IPS DF 6.9 (cell line): ENCODE results near the gene GABRG3.

ENCODE experiments used
- DNase-seq: peaks from one replicate; pipeline ENCODE4 v3.0.0-alpha.2; 2013; ENCODE audit warnings: low read depth, low spot score
- H3K27ac ChIP-seq: one replicate; pipeline ENCODE4 v1.5.1; 2013; ENCODE audit warnings: low read length, control low read depth
- H3K27me3 ChIP-seq: 2 replicates; pipeline ENCODE4 v1.6.1; 2013; ENCODE audit warnings: mild to moderate bottlenecking, low read length; ENCODE audit not compliant: control insufficient read depth, insufficient read depth
- H3K36me3 ChIP-seq: 2 replicates; pipeline ENCODE4 v1.6.1; 2013; ENCODE audit warnings: low read length; ENCODE audit not compliant: control insufficient read depth, insufficient read depth
- H3K4me1 ChIP-seq: 2 replicates; pipeline ENCODE4 v1.6.1; 2013; ENCODE audit warnings: low read length; ENCODE audit not compliant: control insufficient read depth, insufficient read depth
- H3K4me3 ChIP-seq: 2 replicates; pipeline ENCODE4 v1.5.1; 2013; ENCODE audit warnings: mild to moderate bottlenecking, low read length
- H3K9me3 ChIP-seq: 2 replicates; pipeline ENCODE4 v1.6.1; 2013; ENCODE audit warnings: low read length, inconsistent platforms; ENCODE audit not compliant: control insufficient read depth, insufficient read depth
- WGBS: extraction: QIAGEN DNeasy Blood & Tissue Kit; methylation state at CpG from one replicate; pipeline ENCODE4 v1.1.7; 2013; ENCODE audit warnings: mixed read lengths, missing lambda C conversion rate; ENCODE audit not compliant: insufficient read length, insufficient coverage; 5-methylcytosine and 5-hydroxymethylcytosine counted together

The GABRG3 gene

DNA sequence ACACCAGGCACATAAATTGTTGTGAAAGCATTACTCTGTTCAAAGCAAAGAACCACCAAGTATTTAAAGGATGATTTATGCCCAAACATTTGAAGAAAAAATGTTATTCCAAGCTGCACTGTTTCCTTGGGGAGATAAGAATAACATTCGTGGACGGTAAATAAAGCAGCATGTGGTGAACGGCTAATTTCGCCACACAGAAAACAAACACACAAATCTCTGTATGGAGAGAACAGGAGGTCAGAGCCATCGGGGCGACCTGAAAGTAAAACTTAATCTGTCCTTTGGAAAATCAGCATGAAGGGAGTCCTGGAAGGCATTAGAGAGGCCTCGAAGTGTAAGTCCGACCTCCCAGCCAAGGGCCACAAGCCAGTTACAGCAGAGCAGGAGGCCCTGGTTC lies 27.1 kb upstream of the GABRG3 start:
- no peak overlapping the region for H3K4me3 ChIP-seq
- H3K9me3 ChIP-seq: no peaks in the 10 kb centered on the region
- DNase-seq: no peak
- H3K4me1 ChIP-seq: no peaks in the 10 kb centered on the region
- WGBS: no CpG with 5 or more reads among the region's 8 CpGs
- no peak overlapping the region for H3K27ac ChIP-seq
- no peaks in the 10 kb centered on the region for H3K27me3 ChIP-seq
- no peaks in the 10 kb centered on the region; the same call in 1 of the 2 replicates for H3K36me3 ChIP-seq

DNA sequence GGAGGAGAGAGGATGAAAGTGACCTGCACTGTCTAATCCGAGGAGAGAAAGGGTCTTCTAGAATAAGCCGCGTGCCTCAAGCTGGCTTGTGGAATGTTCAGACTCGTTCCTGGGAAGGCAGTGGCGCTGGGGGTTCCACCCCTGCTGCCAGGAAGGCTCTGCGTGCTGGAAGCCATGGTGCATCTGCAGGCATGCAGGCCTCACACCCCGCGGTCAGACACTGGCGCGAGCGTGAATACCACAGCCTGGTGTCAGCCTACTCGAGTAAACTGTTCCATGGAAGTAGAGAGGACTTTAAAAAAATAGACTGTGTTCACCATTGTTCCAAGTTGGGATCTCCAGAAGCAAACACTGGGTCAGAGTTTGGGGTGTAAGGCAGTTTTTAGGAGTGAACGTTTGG lies 25.9 kb upstream of the GABRG3 start:
- Histone ChIP-seq H3K4me3 (no peak overlapping the region), H3K9me3 (no peaks in the 10 kb centered on the region), H3K4me1 (no peaks in the 10 kb centered on the region), H3K36me3 (no peaks in the 10 kb centered on the region; the same call in 1 of the 2 replicates), H3K27ac (no peak overlapping the region), H3K27me3 (no peaks in the 10 kb centered on the region)
- no peak for DNase-seq
- WGBS: no CpG with 5 or more reads among the region's 13 CpGs

DNA sequence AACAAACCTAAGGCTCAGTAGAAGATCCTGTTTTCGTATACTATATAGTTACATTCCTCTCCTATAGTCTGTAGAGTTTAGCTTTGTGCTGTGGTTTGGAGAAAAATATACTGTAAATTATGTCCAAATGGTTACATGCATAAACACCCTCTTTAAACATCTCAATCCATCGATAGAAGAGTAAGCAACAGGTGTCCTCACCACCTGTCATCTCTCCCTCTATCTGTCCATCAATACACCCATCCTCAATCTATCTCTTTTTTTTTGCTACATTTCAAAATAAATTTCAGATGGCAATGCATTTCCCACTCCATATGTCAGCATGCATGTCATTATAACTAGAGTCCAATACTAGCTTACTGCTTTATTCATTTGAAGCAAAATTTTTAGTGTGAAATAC lies 21.0 kb upstream of the GABRG3 start:
- Histone ChIP-seq H3K27ac (no peak overlapping the region), H3K4me1 (no peaks in the 10 kb centered on the region), H3K27me3 (no peaks in the 10 kb centered on the region), H3K9me3 (no peaks in the 10 kb centered on the region), H3K36me3 (no peaks in the 10 kb centered on the region; the same call in 1 of the 2 replicates), H3K4me3 (no peak overlapping the region)
- WGBS: no CpG with 5 or more reads among the region's 2 CpGs
- DNase-seq: no peak

- H3K4me3 ChIP-seq: no peak overlapping the region
- no peaks in the 10 kb centered on the region for H3K27me3 ChIP-seq
- no peak overlapping the region for H3K27ac ChIP-seq
- no CpG with 5 or more reads among the region's 2 CpGs for WGBS
- no peak for DNase-seq
- H3K9me3 ChIP-seq: no peaks in the 10 kb centered on the region
- no peaks in the 10 kb centered on the region for H3K4me1 ChIP-seq
- H3K36me3 ChIP-seq: no peaks in the 10 kb centered on the region
These were observed 16.6 kb upstream of the GABRG3 start for GRCh38 chr15:26954403-26954802.

- peak; percentile 41 for DNase-seq
- Histone ChIP-seq H3K4me3 (peak overlapping the region; percentile 47; the same call in 1 of the 2 replicates), H3K9me3 (no peaks in the 10 kb centered on the region), H3K4me1 (no peaks in the 10 kb centered on the region), H3K27ac (no peak overlapping the region), H3K36me3 (no peaks in the 10 kb centered on the region), H3K27me3 (peaks cover 33% of the 10 kb centered on the region)
- WGBS: no CpG with 5 or more reads among the region's 48 CpGs
These were observed 3.2 kb upstream of the GABRG3 start for GRCh38 chr15:26967719-26968269.

GRCh38 chr15:26968806-26969205 lies 2.2 kb upstream of the GABRG3 start:
- Histone ChIP-seq H3K27ac (no peak overlapping the region), H3K4me3 (no peak overlapping the region), H3K27me3 (peaks cover 36% of the 10 kb centered on the region), H3K4me1 (no peaks in the 10 kb centered on the region), H3K36me3 (no peaks in the 10 kb centered on the region), H3K9me3 (no peaks in the 10 kb centered on the region)
- DNase-seq: no peak
- no CpG with 5 or more reads among the region's 2 CpGs for WGBS

DNA sequence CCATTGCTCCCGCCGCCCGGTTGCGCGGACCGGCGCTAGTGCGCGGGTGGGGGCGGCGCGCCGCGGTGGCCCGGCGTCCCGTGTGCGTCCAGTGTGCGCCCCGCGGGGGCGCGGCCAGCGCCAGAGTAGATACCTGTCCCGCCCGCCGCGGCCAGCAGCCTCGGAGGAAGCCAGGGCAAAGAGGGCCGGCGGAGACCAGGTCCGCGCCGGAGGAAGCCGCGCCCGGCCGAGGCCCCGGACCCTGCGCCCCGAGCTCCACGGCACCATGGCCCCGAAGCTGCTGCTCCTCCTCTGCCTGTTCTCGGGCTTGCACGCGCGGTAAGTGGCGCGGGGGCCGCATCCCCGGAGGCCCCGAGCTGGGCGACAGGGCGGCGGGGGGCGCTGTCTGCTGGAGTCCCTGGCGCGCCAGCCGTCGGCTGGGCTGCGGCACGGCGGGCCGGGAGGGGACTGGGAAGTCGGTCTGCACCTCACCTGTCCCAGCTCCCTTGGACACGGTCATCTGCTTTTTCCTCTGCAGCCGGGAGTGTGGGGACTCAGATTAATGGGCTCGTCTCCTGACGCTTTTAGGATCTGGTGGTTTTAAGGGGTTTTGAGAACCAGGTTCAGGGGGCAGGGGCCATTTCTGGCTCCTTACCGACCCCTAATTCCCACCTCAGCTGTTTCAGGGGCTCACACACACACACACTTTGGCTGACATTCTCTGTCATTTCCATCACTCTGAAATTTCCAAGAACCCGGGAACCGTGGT lies 464 bp downstream of the GABRG3 start:
- Histone ChIP-seq H3K27ac (no peak overlapping the region), H3K27me3 (peaks cover 36% of the 10 kb centered on the region)
- WGBS: no CpG with 5 or more reads among the region's 72 CpGs

DNA sequence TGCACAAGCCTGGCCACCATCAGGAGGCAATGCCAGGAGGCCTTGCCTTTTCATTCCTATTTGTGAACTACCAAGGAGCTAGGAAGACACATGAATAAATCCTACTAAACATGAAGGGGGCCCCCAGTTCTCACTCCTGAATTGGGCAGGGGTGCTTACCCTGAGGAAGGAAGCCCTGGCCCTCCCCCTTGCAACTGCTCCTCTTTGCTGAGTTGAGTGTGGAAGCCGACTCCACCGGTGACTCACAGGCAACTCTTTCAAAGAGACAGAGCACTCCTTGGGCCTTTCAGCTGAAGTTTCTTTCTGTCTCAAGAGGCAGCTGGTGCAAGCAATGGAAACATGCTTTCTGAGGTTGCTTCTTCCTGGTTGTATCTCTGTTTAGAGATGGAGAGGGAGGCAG lies 1.7 kb downstream of the GABRG3 start:
- Histone ChIP-seq H3K36me3 (no peaks in the 10 kb centered on the region), H3K4me1 (no peaks in the 10 kb centered on the region), H3K9me3 (no peaks in the 10 kb centered on the region), H3K27ac (no peak overlapping the region), H3K4me3 (no peak overlapping the region), H3K27me3 (peaks cover 33% of the 10 kb centered on the region)
- no CpG with 5 or more reads among the region's 2 CpGs for WGBS
- no peak for DNase-seq

More for the DNA sequence above, 464 bp downstream of the GABRG3 start:
- H3K4me1 ChIP-seq: no peaks in the 10 kb centered on the region
- peak overlapping the region; percentile 64; the same call in 1 of the 2 replicates for H3K4me3 ChIP-seq
- no peaks in the 10 kb centered on the region for H3K9me3 ChIP-seq
- no peak for DNase-seq
- H3K36me3 ChIP-seq: no peaks in the 10 kb centered on the region

DNA sequence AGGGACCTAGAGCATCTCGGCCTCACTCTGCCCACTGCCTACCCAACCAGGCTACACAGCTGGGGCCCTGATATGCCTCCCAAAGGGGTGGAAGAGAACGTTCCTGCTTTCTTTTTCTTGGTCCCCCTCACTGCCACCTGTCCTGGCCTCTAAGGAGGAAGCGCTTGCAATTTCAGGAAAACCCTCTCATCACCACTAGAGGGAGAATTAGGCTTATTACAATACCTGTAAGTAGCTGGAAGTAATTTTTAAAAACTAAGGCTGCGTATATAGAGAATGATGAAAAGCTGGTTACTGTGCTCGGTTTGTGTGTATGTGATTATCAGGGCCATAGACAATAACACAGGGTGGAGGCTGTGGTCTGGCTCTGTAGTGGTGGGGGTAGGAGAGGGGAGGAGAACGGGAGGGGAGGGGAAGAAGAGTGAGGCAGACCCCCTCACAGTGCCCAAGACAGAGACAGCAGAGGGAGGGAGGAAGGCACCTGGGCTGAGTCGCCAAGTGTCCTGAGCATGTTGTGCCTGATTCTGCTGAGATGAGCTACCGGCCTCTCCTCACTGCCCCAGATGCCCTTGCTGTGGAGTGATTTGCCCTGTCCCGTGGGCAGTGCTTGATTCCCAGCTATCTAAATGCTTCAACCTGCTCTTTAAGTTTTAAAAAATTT lies 3.3 kb downstream of the GABRG3 start:
- DNase-seq: no peak
- Histone ChIP-seq H3K27ac (no peak overlapping the region), H3K4me3 (no peak overlapping the region), H3K36me3 (no peaks in the 10 kb centered on the region), H3K9me3 (no peaks in the 10 kb centered on the region), H3K27me3 (peaks cover 29% of the 10 kb centered on the region), H3K4me1 (no peaks in the 10 kb centered on the region)
- no CpG with 5 or more reads among the region's 9 CpGs for WGBS

DNA sequence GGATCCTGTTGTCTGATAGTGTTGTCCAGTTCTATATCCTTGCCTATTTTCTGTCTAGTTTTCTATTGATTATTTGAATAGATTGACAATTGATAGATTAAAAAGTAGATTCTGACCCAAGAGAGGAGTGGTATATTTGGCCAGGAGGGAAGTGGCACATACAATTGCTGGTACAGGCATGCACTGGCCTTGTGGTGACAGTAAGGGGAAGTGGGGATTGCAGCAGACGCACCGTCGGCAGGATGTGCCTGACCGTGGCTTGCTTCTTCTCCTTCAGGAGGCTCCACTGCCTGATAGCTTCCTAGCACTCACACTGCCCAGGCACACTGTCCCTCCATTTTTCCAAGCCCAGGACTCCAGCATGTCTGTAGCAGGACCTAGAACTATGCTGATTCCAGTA lies 10.5 kb downstream of the GABRG3 start:
- Histone ChIP-seq H3K4me3 (no peak overlapping the region), H3K9me3 (no peaks in the 10 kb centered on the region), H3K27me3 (no peaks in the 10 kb centered on the region), H3K36me3 (no peaks in the 10 kb centered on the region), H3K4me1 (no peaks in the 10 kb centered on the region), H3K27ac (no peak overlapping the region)
- no peak for DNase-seq
- WGBS: no CpG with 5 or more reads among the region's 4 CpGs
